HG03565 (cell line): Measurements from ENCODE around the gene TGM1.
"Not testable (repeated sequence)": the region's sequence is repeated elsewhere in the genome, so short reads cannot be mapped to it uniquely, and the experiment has no call there.

Source experiments
- ATAC-seq: cut with Tn5 transposase; IDR thresholded peaks from one replicate; pipeline ENCODE4 v1.9.1; 2021; ENCODE audit warnings: mild to moderate bottlenecking, moderate library complexity; ENCODE audit not compliant: unreplicated experiment

Gene TGM1

GRCh38 chr14:24234095-24235005 is 28.6 kb downstream of the TGM1 start:
- ATAC-seq: no peak

- ATAC-seq: no peak
These were observed 29.5 kb downstream of the TGM1 start for GRCh38 chr14:24233538-24233866.

- ATAC-seq: peak; percentile 33
These were observed 30.1 kb downstream of the TGM1 start, which contains the start of gene GMPR2 for GRCh38 chr14:24232645-24233537. Gene GMPR2, plus strand, starts transcription at chr14:24232929. Its CDS starts 325 bp downstream, at chr14:24233254.

- ATAC-seq: peak; percentile 54
These were observed 30.8 kb downstream of the TGM1 start, which contains the start of gene NEDD8 for GRCh38 chr14:24232121-24232644. Gene NEDD8, minus strand, starts transcription at chr14:24232367. Its CDS starts 100 bp downstream, at chr14:24232267.

GRCh38 chr14:24231263-24232120 is 31.5 kb downstream of the TGM1 start:
- peak; percentile 3 for ATAC-seq

- no peak for ATAC-seq
These were observed 34.1 kb downstream of the TGM1 start for GRCh38 chr14:24228902-24229301.

GRCh38 chr14:24226473-24226872 is 36.5 kb downstream of the TGM1 start:
- no peak for ATAC-seq

GRCh38 chr14:24224618-24225071 is 38.3 kb downstream of the TGM1 start:
- ATAC-seq: no peak

GRCh38 chr14:24222987-24223386 is 40.0 kb downstream of the TGM1 start:
- ATAC-seq: not testable (repeated sequence)

- no peak for ATAC-seq
These were observed 43.5 kb downstream of the TGM1 start for GRCh38 chr14:24219521-24219920.

GRCh38 chr14:24219080-24219479 is 43.9 kb downstream of the TGM1 start:
- no peak for ATAC-seq

GRCh38 chr14:24216876-24217275 is 46.1 kb downstream of the TGM1 start:
- ATAC-seq: not testable (repeated sequence)

GRCh38 chr14:24216345-24216699 is 46.7 kb downstream of the TGM1 start:
- no peak for ATAC-seq

GRCh38 chr14:24215495-24216344 is 47.3 kb downstream of the TGM1 start, which contains the start of gene MDP1:
Gene MDP1, minus strand, starts transcription at chr14:24216066. Its CDS starts 111 bp downstream, at chr14:24215955.
- ATAC-seq: peak; percentile 53

- ATAC-seq: no peak
These were observed 48.9 kb downstream of the TGM1 start for GRCh38 chr14:24213866-24214662.

- ATAC-seq: peak; percentile 73
These were observed 49.8 kb downstream of the TGM1 start, which contains the start of gene CHMP4A for GRCh38 chr14:24212924-24213865. Gene CHMP4A, minus strand, starts transcription at chr14:24213488. Its CDS starts 49 bp downstream, at chr14:24213439.

- no peak for ATAC-seq
These were observed 51.7 kb downstream of the TGM1 start for GRCh38 chr14:24211311-24211710.
